WTC11 (cell line): ENCODE measurements around the gene C19orf44. TPM values are rescaled to one million over a fixed set of nuclear protein-coding genes. Genes with fewer than 3 reads are reported as not detected.

Source experiments
- ATAC-seq: fragments of 200-7000 bp; cut with Tn5 transposase; 2 replicates; pipeline ENCODE4 v1.10.0; 2021; ENCODE audit warnings: mild to moderate bottlenecking, moderate library complexity
- CTCF ChIA-PET: fragments of 300-600 bp; sonication (Branson Sonifier 250); formaldehyde crosslinking; loops from one replicate; lab custom pipeline; 2021; ENCODE audit warnings: antibody characterized with exemption; lab: Charles Lee
- POLR2A ChIA-PET: fragments of 350-600 bp; sonication (Branson Sonifier 250); formaldehyde crosslinking; loops from one replicate; lab custom pipeline; 2021; ENCODE audit warnings: antibody characterized with exemption; lab: Charles Lee
- DNase-seq: peaks from one replicate; pipeline ENCODE4 v3.0.0; 2021; ENCODE audit warnings: low spot score
- H3K27ac Mint-ChIP-seq: 2 replicates; pipeline ENCODE4 v1.8.0; 2021; ENCODE audit warnings: mixed read lengths
- H3K27me3 Mint-ChIP-seq: 2 replicates; pipeline ENCODE4 v1.8.0; 2021; ENCODE audit warnings: low read depth, mild to moderate bottlenecking, moderate library complexity, mixed read lengths
- H3K36me3 Mint-ChIP-seq: 2 replicates; pipeline ENCODE4 v1.8.0; 2021; ENCODE audit warnings: mixed read lengths
- H3K4me1 Mint-ChIP-seq: 2 replicates; pipeline ENCODE4 v1.8.0; 2022; ENCODE audit warnings: mixed read lengths
- H3K4me3 Mint-ChIP-seq: 2 replicates; pipeline ENCODE4 v1.8.0; 2021; ENCODE audit warnings: mild to moderate bottlenecking, moderate library complexity, mixed read lengths
- H3K9me3 Mint-ChIP-seq: 2 replicates; pipeline ENCODE4 v1.8.0; 2021; ENCODE audit warnings: mixed read lengths
- CBFB ChIP-seq: sonication (generic); formaldehyde crosslinking; IDR thresholded peaks from 2 replicates; pipeline ENCODE4 v1.8.1; 2022; ENCODE audit warnings: mild to moderate bottlenecking, low read depth, missing genetic modification reagents
- EMX1 ChIP-seq: fragments of 250-450 bp; sonication (Bioruptor Pico); IDR thresholded peaks from 2 replicates; pipeline ENCODE4 v1.8.0; 2021; ENCODE audit warnings: mild to moderate bottlenecking
- ETV6 ChIP-seq: sonication (generic); formaldehyde crosslinking; IDR thresholded peaks from 2 replicates; pipeline ENCODE4 v1.8.1; 2022; ENCODE audit warnings: mild to moderate bottlenecking, missing genetic modification reagents
- FOXJ3 ChIP-seq: sonication (generic); formaldehyde crosslinking; IDR thresholded peaks from 2 replicates; pipeline ENCODE4 v1.9.0; 2021; ENCODE audit warnings: missing genetic modification reagents, mild to moderate bottlenecking, borderline replicate concordance
- FOXK1 ChIP-seq: sonication (generic); formaldehyde crosslinking; IDR thresholded peaks from 2 replicates; pipeline ENCODE4 v1.8.0; 2022; ENCODE audit warnings: mild to moderate bottlenecking, moderate library complexity, missing genetic modification reagents
- FOXP1 ChIP-seq: sonication (generic); formaldehyde crosslinking; IDR thresholded peaks from 2 replicates; pipeline ENCODE4 v1.8.0; 2022; ENCODE audit warnings: missing genetic modification reagents, mild to moderate bottlenecking, moderate library complexity, borderline replicate concordance
- IRF2 ChIP-seq: sonication (generic); formaldehyde crosslinking; IDR thresholded peaks from 2 replicates; pipeline ENCODE4 v1.8.0; 2022; ENCODE audit warnings: low read depth, missing genetic modification reagents, borderline replicate concordance
- MYBL2 ChIP-seq: sonication (generic); formaldehyde crosslinking; IDR thresholded peaks from 2 replicates; pipeline ENCODE4 v1.8.1; 2023; ENCODE audit warnings: mild to moderate bottlenecking, moderate library complexity, missing genetic modification reagents
- NFYB ChIP-seq: sonication (generic); formaldehyde crosslinking; conservative IDR thresholded peaks from 2 replicates; pipeline ENCODE4 v1.8.0; 2022; ENCODE audit warnings: low read depth, missing genetic modification reagents
- PRRX2 ChIP-seq: fragments of 250-450 bp; sonication (Bioruptor Pico); IDR thresholded peaks from 2 replicates; pipeline ENCODE4 v1.8.0; 2021; ENCODE audit warnings: mild to moderate bottlenecking
- SMAD4 ChIP-seq: sonication (generic); formaldehyde crosslinking; IDR thresholded peaks from 2 replicates; pipeline ENCODE4 v1.8.0; 2022; ENCODE audit warnings: mild to moderate bottlenecking, missing genetic modification reagents
- TEAD1 ChIP-seq: sonication (generic); formaldehyde crosslinking; IDR thresholded peaks from 2 replicates; pipeline ENCODE4 v1.8.0; 2022; ENCODE audit warnings: mild to moderate bottlenecking, missing genetic modification reagents
- TEAD4 ChIP-seq: sonication (generic); formaldehyde crosslinking; IDR thresholded peaks from 2 replicates; pipeline ENCODE4 v1.8.0; 2022; ENCODE audit warnings: mild to moderate bottlenecking, missing genetic modification reagents
- ZNF121 ChIP-seq: sonication (generic); formaldehyde crosslinking; IDR thresholded peaks from 2 replicates; pipeline ENCODE4 v1.8.0; 2023; ENCODE audit warnings: missing genetic modification reagents
- ZNF219 ChIP-seq: sonication (generic); formaldehyde crosslinking; IDR thresholded peaks from 2 replicates; pipeline ENCODE4 v1.8.0; 2023; ENCODE audit warnings: missing genetic modification reagents, mild to moderate bottlenecking, borderline replicate concordance
- ZNF232 ChIP-seq: sonication (generic); formaldehyde crosslinking; IDR thresholded peaks from 2 replicates; pipeline ENCODE4 v1.8.0; 2022; ENCODE audit warnings: mild to moderate bottlenecking, missing genetic modification reagents
- ZNF317 ChIP-seq: sonication (generic); formaldehyde crosslinking; IDR thresholded peaks from 2 replicates; pipeline ENCODE4 v1.8.1; 2023; ENCODE audit warnings: low read depth, mild to moderate bottlenecking, moderate library complexity, missing genetic modification reagents, borderline replicate concordance
- total RNA-seq: library from RNA; stranded (reverse); gene quantifications from 3 replicates; pipeline ENCODE4 v1.2.3, GENCODE V29; 2021
- TF ChIP-seq, protein P1 (sequence below): sonication (generic); formaldehyde crosslinking; conservative IDR thresholded peaks from 2 replicates; pipeline ENCODE4 v1.8.1; 2022; ENCODE audit warnings: mild to moderate bottlenecking, missing genetic modification reagents
- TF ChIP-seq, protein P2 (sequence below): fragments of 250-450 bp; sonication (Bioruptor Pico); IDR thresholded peaks from 2 replicates; pipeline ENCODE4 v1.8.0; 2021; ENCODE audit warnings: mild to moderate bottlenecking
- TF ChIP-seq, protein P3 (sequence below): sonication (generic); formaldehyde crosslinking; IDR thresholded peaks from 2 replicates; pipeline ENCODE4 v1.8.0; 2023; ENCODE audit warnings: missing genetic modification reagents, mild to moderate bottlenecking, borderline replicate concordance
- TF ChIP-seq, protein P4 (sequence below): fragments of 250-450 bp; sonication (Bioruptor Pico); IDR thresholded peaks from 2 replicates; pipeline ENCODE4 v1.9.0; 2021; ENCODE audit warnings: mild to moderate bottlenecking, borderline replicate concordance
- TF ChIP-seq, protein P5 (sequence below): fragments of 200-600 bp; IDR thresholded peaks from 2 replicates; pipeline ENCODE4 v1.8.0; 2022; ENCODE audit warnings: antibody characterized with exemption

C19orf44 gene
- total RNA-seq, 1 experiment from 2014 or later: 4.1 TPM

DNA sequence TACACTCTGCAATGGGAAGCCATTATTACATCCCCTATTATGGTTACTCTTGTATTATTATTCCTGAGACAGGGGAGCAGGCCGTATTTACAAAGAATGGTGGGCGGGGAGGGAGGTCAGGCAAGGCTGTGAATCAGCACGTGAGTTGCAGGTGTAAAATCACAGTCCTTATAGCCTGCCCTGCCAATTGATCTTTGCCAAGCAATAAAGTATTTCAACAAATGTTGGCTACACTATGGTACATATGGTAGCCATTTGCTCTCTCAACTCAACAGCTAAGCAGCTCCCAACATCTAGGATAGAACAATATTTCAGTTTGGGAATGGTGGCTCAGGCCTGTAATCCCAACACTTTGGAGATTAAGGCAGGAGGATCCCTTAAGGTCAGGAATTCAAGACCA lies 36.5 kb upstream of the C19orf44 start:
- no peak for ATAC-seq
- ChIA-PET POLR2A (no interaction called here), CTCF (interaction anchor here (1.5 kb wide), 1 partner anchor 18 kb away, joined by 3 read pairs; no protein-coding TSS in a partner anchor)
- no peak for DNase-seq
- no peaks in the 10 kb centered on the region for H3K36me3 Mint-ChIP-seq
- H3K27ac Mint-ChIP-seq: peak overlapping the region; percentile 43; the same call in 1 of the 2 replicates
- H3K27me3 Mint-ChIP-seq: no peaks in the 10 kb centered on the region
- no peak for TF ChIP-seq ZNF317 (CRISPR knock-in tag)
- TF ChIP-seq IRF2: no peak
- no peak for TF ChIP-seq ZNF219 (CRISPR knock-in tag)
- TF ChIP-seq PRRX2 (CRISPR knock-in tag): no peak
- no peak for TF ChIP-seq FOXP1 (CRISPR knock-in tag)
- TF ChIP-seq, protein P1, sequence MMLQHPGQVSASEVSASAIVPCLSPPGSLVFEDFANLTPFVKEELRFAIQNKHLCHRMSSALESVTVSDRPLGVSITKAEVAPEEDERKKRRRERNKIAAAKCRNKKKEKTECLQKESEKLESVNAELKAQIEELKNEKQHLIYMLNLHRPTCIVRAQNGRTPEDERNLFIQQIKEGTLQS (CRISPR knock-in tag): no peak
- no peak for TF ChIP-seq ZNF121 (CRISPR knock-in tag)
- no peak for TF ChIP-seq MYBL2 (CRISPR knock-in tag)
- TF ChIP-seq TEAD1 (CRISPR knock-in tag): no peak
- H3K4me1 Mint-ChIP-seq: peaks cover 45% of the 10 kb centered on the region
- H3K4me3 Mint-ChIP-seq: no peak overlapping the region
- H3K9me3 Mint-ChIP-seq: no peaks in the 10 kb centered on the region

DNA sequence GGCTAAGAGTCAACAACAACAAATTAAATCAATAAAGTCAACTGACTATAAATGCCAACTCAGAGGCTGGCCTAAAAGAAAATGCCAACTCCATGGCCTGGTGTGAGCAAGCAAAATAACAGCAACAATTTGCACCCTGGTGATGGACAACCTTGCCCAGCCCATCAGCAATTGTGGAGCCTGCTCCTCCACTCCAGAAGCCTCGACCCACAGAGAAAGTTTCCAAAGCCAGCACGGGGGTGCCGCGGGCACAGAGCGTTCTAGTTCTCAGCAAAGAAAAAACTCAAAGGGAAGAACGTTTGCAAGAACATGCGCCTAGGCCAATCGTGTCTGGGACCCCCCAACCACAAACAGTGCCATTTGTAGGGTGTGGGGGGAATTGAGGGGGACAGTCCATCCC lies 35.7 kb upstream of the C19orf44 start:
- Mint-ChIP-seq H3K9me3 (no peaks in the 10 kb centered on the region), H3K27ac (peak overlapping the region; percentile 27; the same call in 1 of the 2 replicates)
- CTCF ChIA-PET: interaction anchor here (3.3 kb wide), 1 partner anchor 19 kb away, joined by 21 read pairs; no protein-coding TSS in a partner anchor

DNA sequence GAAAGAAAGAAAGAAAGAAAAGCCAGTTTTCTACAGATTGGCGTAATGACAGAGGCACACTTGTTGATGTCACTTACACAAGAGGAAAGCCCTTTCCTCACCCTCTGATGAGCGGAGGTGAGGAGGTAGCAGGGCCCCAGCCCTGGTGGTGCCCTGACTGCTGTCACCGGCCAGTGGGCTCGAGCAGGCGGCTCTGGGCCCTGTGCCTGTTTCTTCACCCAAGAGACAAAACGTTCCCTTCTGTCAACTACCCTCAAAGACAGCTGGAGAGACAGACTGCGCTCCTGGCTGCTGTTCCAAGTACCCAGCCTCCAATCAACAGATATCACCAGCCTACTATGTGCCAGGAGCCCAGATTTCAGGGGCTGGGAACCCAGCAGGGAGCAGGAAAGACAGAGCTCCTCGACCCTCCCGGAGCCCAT lies 34.6 kb upstream of the C19orf44 start:
- no peaks in the 10 kb centered on the region for H3K27me3 Mint-ChIP-seq
- H3K9me3 Mint-ChIP-seq: no peaks in the 10 kb centered on the region
- POLR2A ChIA-PET: interaction anchor here (0.9 kb wide), 1 partner anchor 10 kb away, joined by 3 read pairs; no protein-coding TSS in a partner anchor
- DNase-seq (no peak), ATAC-seq (no peak)
- H3K4me3 Mint-ChIP-seq: no peak overlapping the region
- peak overlapping the region; percentile 69; the same call in 1 of the 2 replicates for H3K27ac Mint-ChIP-seq
- CTCF ChIA-PET: interaction anchor here (0.5 to 3.3 kb wide), 3 partner anchors 20 to 243 kb away, joined by 3 to 21 read pairs (median 3); no protein-coding TSS in a partner anchor
- H3K4me1 Mint-ChIP-seq: peaks cover 36% of the 10 kb centered on the region
- no peaks in the 10 kb centered on the region for H3K36me3 Mint-ChIP-seq
- no peak for TF ChIP-seq FOXJ3 (CRISPR knock-in tag)
- TF ChIP-seq, protein P2, sequence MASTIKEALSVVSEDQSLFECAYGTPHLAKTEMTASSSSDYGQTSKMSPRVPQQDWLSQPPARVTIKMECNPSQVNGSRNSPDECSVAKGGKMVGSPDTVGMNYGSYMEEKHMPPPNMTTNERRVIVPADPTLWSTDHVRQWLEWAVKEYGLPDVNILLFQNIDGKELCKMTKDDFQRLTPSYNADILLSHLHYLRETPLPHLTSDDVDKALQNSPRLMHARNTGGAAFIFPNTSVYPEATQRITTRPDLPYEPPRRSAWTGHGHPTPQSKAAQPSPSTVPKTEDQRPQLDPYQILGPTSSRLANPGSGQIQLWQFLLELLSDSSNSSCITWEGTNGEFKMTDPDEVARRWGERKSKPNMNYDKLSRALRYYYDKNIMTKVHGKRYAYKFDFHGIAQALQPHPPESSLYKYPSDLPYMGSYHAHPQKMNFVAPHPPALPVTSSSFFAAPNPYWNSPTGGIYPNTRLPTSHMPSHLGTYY: no peak
- no peak for TF ChIP-seq ZNF232
- TF ChIP-seq ETV6 (CRISPR knock-in tag): no peak
- no peak for TF ChIP-seq EMX1 (CRISPR knock-in tag)
- TF ChIP-seq, protein P3, sequence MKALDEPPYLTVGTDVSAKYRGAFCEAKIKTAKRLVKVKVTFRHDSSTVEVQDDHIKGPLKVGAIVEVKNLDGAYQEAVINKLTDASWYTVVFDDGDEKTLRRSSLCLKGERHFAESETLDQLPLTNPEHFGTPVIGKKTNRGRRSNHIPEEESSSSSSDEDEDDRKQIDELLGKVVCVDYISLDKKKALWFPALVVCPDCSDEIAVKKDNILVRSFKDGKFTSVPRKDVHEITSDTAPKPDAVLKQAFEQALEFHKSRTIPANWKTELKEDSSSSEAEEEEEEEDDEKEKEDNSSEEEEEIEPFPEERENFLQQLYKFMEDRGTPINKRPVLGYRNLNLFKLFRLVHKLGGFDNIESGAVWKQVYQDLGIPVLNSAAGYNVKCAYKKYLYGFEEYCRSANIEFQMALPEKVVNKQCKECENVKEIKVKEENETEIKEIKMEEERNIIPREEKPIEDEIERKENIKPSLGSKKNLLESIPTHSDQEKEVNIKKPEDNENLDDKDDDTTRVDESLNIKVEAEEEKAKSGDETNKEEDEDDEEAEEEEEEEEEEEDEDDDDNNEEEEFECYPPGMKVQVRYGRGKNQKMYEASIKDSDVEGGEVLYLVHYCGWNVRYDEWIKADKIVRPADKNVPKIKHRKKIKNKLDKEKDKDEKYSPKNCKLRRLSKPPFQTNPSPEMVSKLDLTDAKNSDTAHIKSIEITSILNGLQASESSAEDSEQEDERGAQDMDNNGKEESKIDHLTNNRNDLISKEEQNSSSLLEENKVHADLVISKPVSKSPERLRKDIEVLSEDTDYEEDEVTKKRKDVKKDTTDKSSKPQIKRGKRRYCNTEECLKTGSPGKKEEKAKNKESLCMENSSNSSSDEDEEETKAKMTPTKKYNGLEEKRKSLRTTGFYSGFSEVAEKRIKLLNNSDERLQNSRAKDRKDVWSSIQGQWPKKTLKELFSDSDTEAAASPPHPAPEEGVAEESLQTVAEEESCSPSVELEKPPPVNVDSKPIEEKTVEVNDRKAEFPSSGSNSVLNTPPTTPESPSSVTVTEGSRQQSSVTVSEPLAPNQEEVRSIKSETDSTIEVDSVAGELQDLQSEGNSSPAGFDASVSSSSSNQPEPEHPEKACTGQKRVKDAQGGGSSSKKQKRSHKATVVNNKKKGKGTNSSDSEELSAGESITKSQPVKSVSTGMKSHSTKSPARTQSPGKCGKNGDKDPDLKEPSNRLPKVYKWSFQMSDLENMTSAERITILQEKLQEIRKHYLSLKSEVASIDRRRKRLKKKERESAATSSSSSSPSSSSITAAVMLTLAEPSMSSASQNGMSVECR (CRISPR knock-in tag): no peak
- TF ChIP-seq FOXP1 (CRISPR knock-in tag): no peak
- TF ChIP-seq, protein P4, sequence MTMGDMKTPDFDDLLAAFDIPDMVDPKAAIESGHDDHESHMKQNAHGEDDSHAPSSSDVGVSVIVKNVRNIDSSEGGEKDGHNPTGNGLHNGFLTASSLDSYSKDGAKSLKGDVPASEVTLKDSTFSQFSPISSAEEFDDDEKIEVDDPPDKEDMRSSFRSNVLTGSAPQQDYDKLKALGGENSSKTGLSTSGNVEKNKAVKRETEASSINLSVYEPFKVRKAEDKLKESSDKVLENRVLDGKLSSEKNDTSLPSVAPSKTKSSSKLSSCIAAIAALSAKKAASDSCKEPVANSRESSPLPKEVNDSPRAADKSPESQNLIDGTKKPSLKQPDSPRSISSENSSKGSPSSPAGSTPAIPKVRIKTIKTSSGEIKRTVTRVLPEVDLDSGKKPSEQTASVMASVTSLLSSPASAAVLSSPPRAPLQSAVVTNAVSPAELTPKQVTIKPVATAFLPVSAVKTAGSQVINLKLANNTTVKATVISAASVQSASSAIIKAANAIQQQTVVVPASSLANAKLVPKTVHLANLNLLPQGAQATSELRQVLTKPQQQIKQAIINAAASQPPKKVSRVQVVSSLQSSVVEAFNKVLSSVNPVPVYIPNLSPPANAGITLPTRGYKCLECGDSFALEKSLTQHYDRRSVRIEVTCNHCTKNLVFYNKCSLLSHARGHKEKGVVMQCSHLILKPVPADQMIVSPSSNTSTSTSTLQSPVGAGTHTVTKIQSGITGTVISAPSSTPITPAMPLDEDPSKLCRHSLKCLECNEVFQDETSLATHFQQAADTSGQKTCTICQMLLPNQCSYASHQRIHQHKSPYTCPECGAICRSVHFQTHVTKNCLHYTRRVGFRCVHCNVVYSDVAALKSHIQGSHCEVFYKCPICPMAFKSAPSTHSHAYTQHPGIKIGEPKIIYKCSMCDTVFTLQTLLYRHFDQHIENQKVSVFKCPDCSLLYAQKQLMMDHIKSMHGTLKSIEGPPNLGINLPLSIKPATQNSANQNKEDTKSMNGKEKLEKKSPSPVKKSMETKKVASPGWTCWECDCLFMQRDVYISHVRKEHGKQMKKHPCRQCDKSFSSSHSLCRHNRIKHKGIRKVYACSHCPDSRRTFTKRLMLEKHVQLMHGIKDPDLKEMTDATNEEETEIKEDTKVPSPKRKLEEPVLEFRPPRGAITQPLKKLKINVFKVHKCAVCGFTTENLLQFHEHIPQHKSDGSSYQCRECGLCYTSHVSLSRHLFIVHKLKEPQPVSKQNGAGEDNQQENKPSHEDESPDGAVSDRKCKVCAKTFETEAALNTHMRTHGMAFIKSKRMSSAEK (CRISPR knock-in tag): no peak

More for the DNA sequence above, 35.7 kb upstream of the C19orf44 start:
- TF ChIP-seq SMAD4 (CRISPR knock-in tag) (no peak), FOXJ3 (CRISPR knock-in tag) (no peak), NFYB (CRISPR knock-in tag) (no peak), CBFB (CRISPR knock-in tag) (no peak), TEAD4 (CRISPR knock-in tag) (no peak), FOXK1 (CRISPR knock-in tag) (no peak)
- TF ChIP-seq, protein P5, sequence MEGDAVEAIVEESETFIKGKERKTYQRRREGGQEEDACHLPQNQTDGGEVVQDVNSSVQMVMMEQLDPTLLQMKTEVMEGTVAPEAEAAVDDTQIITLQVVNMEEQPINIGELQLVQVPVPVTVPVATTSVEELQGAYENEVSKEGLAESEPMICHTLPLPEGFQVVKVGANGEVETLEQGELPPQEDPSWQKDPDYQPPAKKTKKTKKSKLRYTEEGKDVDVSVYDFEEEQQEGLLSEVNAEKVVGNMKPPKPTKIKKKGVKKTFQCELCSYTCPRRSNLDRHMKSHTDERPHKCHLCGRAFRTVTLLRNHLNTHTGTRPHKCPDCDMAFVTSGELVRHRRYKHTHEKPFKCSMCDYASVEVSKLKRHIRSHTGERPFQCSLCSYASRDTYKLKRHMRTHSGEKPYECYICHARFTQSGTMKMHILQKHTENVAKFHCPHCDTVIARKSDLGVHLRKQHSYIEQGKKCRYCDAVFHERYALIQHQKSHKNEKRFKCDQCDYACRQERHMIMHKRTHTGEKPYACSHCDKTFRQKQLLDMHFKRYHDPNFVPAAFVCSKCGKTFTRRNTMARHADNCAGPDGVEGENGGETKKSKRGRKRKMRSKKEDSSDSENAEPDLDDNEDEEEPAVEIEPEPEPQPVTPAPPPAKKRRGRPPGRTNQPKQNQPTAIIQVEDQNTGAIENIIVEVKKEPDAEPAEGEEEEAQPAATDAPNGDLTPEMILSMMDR: no peak
- Mint-ChIP-seq H3K36me3 (no peaks in the 10 kb centered on the region), H3K4me1 (peaks cover 45% of the 10 kb centered on the region), H3K27me3 (no peaks in the 10 kb centered on the region), H3K4me3 (no peak overlapping the region)
- DNase-seq: no peak
- ATAC-seq: no peak
- POLR2A ChIA-PET: no interaction called here
